Esophagus squamous epithelium (tissue), 4 donors: ENCODE results near the gene SGCB.

Source experiments
- CTCF ChIP-seq, 6 experiments: fragments of 450-650 bp in 4 of 6; fragments of 200-600 bp in 2 of 6; sonication (generic) in 2 of 6; IDR thresholded peaks; one replicate each; pipeline ENCODE4 v1.5.1; 2016 to 2019; ENCODE audit warnings: antibody characterized with exemption in 6 of 6, mild to moderate bottlenecking in 4 of 6, moderate library complexity in 4 of 6
- POLR2A ChIP-seq, 4 donors: fragments of 450-650 bp; IDR thresholded peaks; one replicate each; pipeline ENCODE4 v1.6.1; 2017; ENCODE audit warnings: antibody characterized with exemption in 4 of 4, mild to moderate bottlenecking in 4 of 4, moderate library complexity in 3 of 4

- TF ChIP-seq CTCF (IDR thresholded peaks at IDR 0.05) (no peak), POLR2A (IDR thresholded peaks at IDR 0.05) (no peak)
These were observed 16.2 kb upstream of the SGCB start for GRCh38 chr4:52054254-52054653.
